Caki2 (cell line): Measurements from ENCODE around the gene MRPL32. TPM values are rescaled to one million over a fixed set of nuclear protein-coding genes. Genes with fewer than 3 reads are reported as not detected.

Source experiments
- total RNA-seq: library from RNA; depleted of rRNA; stranded (reverse); fragments of >200 nt; shearing (Covaris generic); gene quantifications from 2 replicates; pipeline ENCODE4 v1.2.3, GENCODE V29; 2014; ENCODE audit warnings: low replicate concordance; rRNA removed

The MRPL32 gene
- total RNA-seq, 1 experiment from 2014 or later, result 74.2 TPM

Other genes starting within 250 kb of the MRPL32 start
- 12.2 and 14.4 TPM in 2 replicates for gene C7orf25, start 20.3 kb upstream of the MRPL32 start, total RNA-seq
- gene PSMA2, start 202 bp upstream of the MRPL32 start, total RNA-seq, result 172 and 187 TPM in 2 replicates
- 14.0 and 35.3 TPM in 2 replicates for gene HECW1, start 180.3 kb downstream of the MRPL32 start, total RNA-seq